Heart left ventricle (tissue), 16 donors: ENCODE results near the gene LAMA2. TPM values are rescaled to one million over a fixed set of nuclear protein-coding genes. Genes with fewer than 3 reads are reported as not detected.
A peak's percentile ranks its signal among the peaks of the same experiment; 100 is the strongest.

Experiments used
- ATAC-seq, 4 donors: fragments of 200-7000 bp; cut with Tn5 transposase; one replicate each; pipeline ENCODE4 v1.9.1; 2020 to 2022; ENCODE audit warnings: moderate library complexity in 4 of 4, mild to moderate bottlenecking in 3 of 4, moderate number of reproducible peaks in 1 of 4
- DNase-seq, 5 donors: peaks; one replicate each; pipeline ENCODE4 v3.0.0-alpha.2; 2020
- H3K27ac ChIP-seq, 12 donors: fragments of 200-600 bp; sonication (generic) in 4 of 12; one replicate each; pipeline versions ENCODE4 v1.5.0 to v1.8.0; 2016 to 2022; ENCODE audit warnings: mild to moderate bottlenecking in 2 of 12
- H3K27me3 ChIP-seq, 9 donors: fragments of 200-600 bp; sonication (generic) in 2 of 9; one replicate each; pipeline versions ENCODE4 v1.5.1 to v1.8.0; 2016 to 2022; ENCODE audit warnings: mild to moderate bottlenecking in 3 of 9
- H3K36me3 ChIP-seq, 9 donors: fragments of 200-600 bp; sonication (generic) in 2 of 9; one replicate each; pipeline versions ENCODE4 v1.5.0 to v1.8.0; 2018 to 2022; ENCODE audit warnings: mild to moderate bottlenecking in 2 of 9
- H3K4me1 ChIP-seq, 12 donors: fragments of 200-600 bp; sonication (generic) in 4 of 12; one replicate each; pipeline versions ENCODE4 v1.5.0 to v1.8.0; 2016 to 2022; ENCODE audit warnings: mild to moderate bottlenecking in 3 of 12
- H3K4me3 ChIP-seq, 12 donors: fragments of 200-600 bp; sonication (generic) in 4 of 12; one replicate each; pipeline versions ENCODE4 v1.5.0 to v1.8.0; 2017 to 2022; ENCODE audit warnings: mild to moderate bottlenecking in 9 of 12, moderate library complexity in 4 of 12
- H3K9me3 ChIP-seq, 12 donors: fragments of 200-600 bp; sonication (generic) in 4 of 12; one replicate each; pipeline versions ENCODE4 v1.5.0 to v1.8.0; 2016 to 2022; ENCODE audit warnings: mild to moderate bottlenecking in 1 of 12
- CTCF ChIP-seq, 12 donors: fragments of 200-600 bp; sonication (generic) in 4 of 12; IDR thresholded peaks; one replicate each; pipeline versions ENCODE4 v1.5.0 to v1.8.0; 2018 to 2022; ENCODE audit warnings: antibody characterized with exemption in 12 of 12, mild to moderate bottlenecking in 5 of 12
- POLR2A ChIP-seq, 2 donors: fragments of 450-650 bp; IDR thresholded peaks; one replicate each; pipeline ENCODE4 v1.6.1; 2017; ENCODE audit warnings: antibody characterized with exemption in 2 of 2, mild to moderate bottlenecking in 2 of 2, moderate library complexity in 2 of 2
- WGBS, 4 donors: extraction: QIAGEN DNeasy Blood & Tissue Kit in 2 of 4; methylation state at CpG; one replicate each; pipeline versions ENCODE4 v1.1.5 to v1.1.7; 2013 to 2018; 5-methylcytosine and 5-hydroxymethylcytosine counted together
- intact Hi-C, 10 donors: fragments of 100-400 bp; cut with DNase I; formaldehyde crosslinking; loops; one replicate each; pipeline versions ENCODE4 v1.11.1 to v1.14.2; 2022
- polyA plus RNA-seq, 2 donors: library from polyadenylated mRNA; stranded (reverse); fragments of 200-250 nt; gene quantifications; one replicate each; pipeline ENCODE4 v1.2.3, GENCODE V29; 2013
- total RNA-seq, 9 donors: library from RNA; depleted of rRNA in 2 of 9; stranded (reverse); fragments of >200 nt in 2 of 9; fragmentation: NEBNext Ultra II Directional in 3 of 9; extraction: Animal tissue kit (Norgen Biotek cat#: 25700) in 3 of 9; gene quantifications; one replicate each; pipeline versions ENCODE4 v1.1.0 to v1.2.4, GENCODE V29; 2016 to 2023
- donor health status: ischemic (EF 13 %, LVEDD 7.1; RV severe dilation, severe dysfunction).
- donor health status: healthy with polysubstance abuse.
- donor health status: DM: no; HTN: yes; CAD: no.
- donor health status: DM: no; HTN: no; CAD: no.
- donor health status: ischemic (EF 25% LVEDD 6.9; RV normal size, moderate dysfunction).
- donor health status: ischemic (EF 25% LVEDD 5.7; RV mildly dilated, moderate dysfunction).
- donor health status: healthy.
- donor health status: DM: yes; HTN: yes; CAD: no.
- donor health status: ischemic (EF 35%, LVEDD 5.7; RV mildly dilated, moderate dysfunction).
- donor health status: nonischemic (EF 11% LVEDD 7.7; RV severe dilation, severe dysfunction).
- donor health status: DM: yes; HTN: yes; CAD: no.
- donor health status: PGD.
- donor health status: ischemic (EF 29% LVEDD 5.4; RV normal size, mild dysfunction).
- donor health status: nonischemic (EF 23%, LVEDD 6.1; RV moderate dilation, normal function).

Gene LAMA2
- total and polyA plus RNA-seq, 11 donors = 34.8 to 299 (median 206) TPM

- Histone ChIP-seq H3K36me3 (peaks cover 0 to 9% (median 0%) of the 10 kb centered on the region in 9 donors), H3K27me3 (no peaks in the 10 kb centered on the region), H3K27ac (no peak overlapping the region), H3K9me3 (peaks cover 0 to 2% (median 0%) of the 10 kb centered on the region in 12 donors), H3K4me1 (peaks cover 0 to 20% (median 0%) of the 10 kb centered on the region in 12 donors), H3K4me3 (no peak overlapping the region)
- ATAC-seq = no peak
- TF ChIP-seq POLR2A (IDR thresholded peaks at IDR 0.05) = no peak
- TF ChIP-seq CTCF (IDR thresholded peaks at IDR 0.05) = no peak
- WGBS, 4 donors = 82 to 88% (median 84%) methylated on average over 4 of the region's 4 CpGs
- DNase-seq = no peak
- intact Hi-C loops = no loop called here
These were observed 110.2 kb downstream of the LAMA2 start for GRCh38 chr6:128993166-128993565.

GRCh38 chr6:128997880-128998279, 114.9 kb downstream of the LAMA2 start:
- peak in 1 of 4 donors; percentile 24 for ATAC-seq
- WGBS, 4 donors = 87 to 93% (median 92%) methylated on average over 5 of the region's 5 CpGs
- intact Hi-C loops = no loop called here
- Histone ChIP-seq H3K27ac (no peak overlapping the region), H3K27me3 (no peaks in the 10 kb centered on the region), H3K4me1 (peaks cover 0 to 8% (median 0%) of the 10 kb centered on the region in 12 donors), H3K36me3 (peaks cover 0 to 4% (median 0%) of the 10 kb centered on the region in 9 donors), H3K4me3 (no peak overlapping the region), H3K9me3 (peaks cover 0 to 2% (median 0%) of the 10 kb centered on the region in 12 donors)
- DNase-seq = no peak
- TF ChIP-seq CTCF (IDR thresholded peaks at IDR 0.05) = no peak
- TF ChIP-seq POLR2A (IDR thresholded peaks at IDR 0.05) = no peak

DNA sequence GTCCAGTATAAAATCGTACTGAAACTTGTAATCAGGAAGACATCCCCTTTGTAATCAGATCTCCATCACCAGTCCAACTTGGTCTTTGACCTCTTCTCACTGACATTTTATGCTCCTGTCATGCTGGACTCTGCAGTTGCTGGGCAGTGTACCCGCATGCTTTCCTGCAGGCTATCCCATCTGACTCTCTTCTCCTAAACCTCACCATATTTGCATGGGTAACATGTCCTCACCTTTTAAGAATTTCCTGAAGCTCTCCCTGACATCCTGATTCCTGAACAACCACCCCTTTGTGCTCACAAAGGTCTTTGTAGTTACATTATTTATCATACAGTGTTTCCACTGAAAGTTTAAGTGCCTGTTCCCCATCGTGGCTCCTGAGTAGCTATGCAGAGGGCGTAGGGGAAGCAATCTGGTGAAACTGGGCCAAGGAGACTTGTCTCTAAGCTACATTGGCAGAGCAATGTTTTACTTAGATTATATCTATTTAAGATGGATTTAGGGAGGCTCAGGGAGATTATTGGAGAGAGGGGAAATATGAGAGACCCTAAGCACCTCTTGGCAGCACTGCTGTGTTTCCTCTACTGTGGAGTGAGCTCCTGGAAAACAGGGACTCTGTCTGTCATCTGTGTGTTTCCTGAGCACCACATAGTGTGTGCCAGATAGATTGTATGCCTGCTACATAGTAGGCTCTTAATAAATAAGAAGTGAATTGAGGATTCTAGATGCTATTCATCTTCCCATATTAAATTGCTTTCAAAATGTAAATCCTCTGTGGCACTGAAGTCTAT, 124.0 kb downstream of the LAMA2 start:
- Histone ChIP-seq H3K27me3 (no peaks in the 10 kb centered on the region), H3K9me3 (no peaks in the 10 kb centered on the region), H3K27ac (peak overlapping the region in 8 of 12 donors; percentile 2 to 45 (median 18)), H3K36me3 (no peaks in the 10 kb centered on the region), H3K4me1 (peaks cover 0 to 47% (median 31%) of the 10 kb centered on the region in 12 donors), H3K4me3 (no peak overlapping the region)
- DNase-seq (no peak), ATAC-seq (peak in 3 of 4 donors; percentile 28 to 61 (median 44))
- TF ChIP-seq CTCF (IDR thresholded peaks at IDR 0.05) (no peak), POLR2A (IDR thresholded peaks at IDR 0.05) (no peak)
- WGBS, 4 donors = 23 to 32% (median 31%) methylated on average over 4 of the region's 4 CpGs
- intact Hi-C loops = no loop called here

- Histone ChIP-seq H3K4me1 (peaks cover 0 to 50% (median 31%) of the 10 kb centered on the region in 12 donors), H3K36me3 (no peaks in the 10 kb centered on the region), H3K9me3 (no peaks in the 10 kb centered on the region), H3K27me3 (no peaks in the 10 kb centered on the region), H3K27ac (peak overlapping the region in 3 of 12 donors; percentile 21 to 33 (median 31)), H3K4me3 (no peak overlapping the region)
- intact Hi-C loops = no loop called here
- no peak for TF ChIP-seq CTCF (IDR thresholded peaks at IDR 0.05)
- no peak for TF ChIP-seq POLR2A (IDR thresholded peaks at IDR 0.05)
- ATAC-seq = no peak
- 75 to 89% (median 83%) methylated on average over 4 of the region's 4 CpGs for WGBS, 4 donors
- no peak for DNase-seq
These were observed 124.9 kb downstream of the LAMA2 start for GRCh38 chr6:129007701-129008373.
